Lung (tissue), 12 donors: ENCODE data around the gene MYH11. TPM values are rescaled to one million over a fixed set of nuclear protein-coding genes. Genes with fewer than 3 reads are reported as not detected.

Source experiments
- ATAC-seq: fragments of 200-7000 bp; cut with Tn5 transposase; one replicate; pipeline ENCODE4 v1.9.1; 2020; ENCODE audit warnings: moderate number of reproducible peaks; ENCODE audit not compliant: insufficient read depth, low FRiP score
- DNase-seq, 3 donors: peaks; one replicate each; pipeline ENCODE4 v3.0.0-alpha.2; 2013 to 2017
- H3K27ac ChIP-seq, 2 donors: one replicate each; pipeline ENCODE4 v1.5.1; 2013; ENCODE audit warnings: mild to moderate bottlenecking in 2 of 2, moderate library complexity in 2 of 2, control low read depth in 1 of 2, inconsistent platforms in 1 of 2, low read depth in 1 of 2, low read length in 1 of 2
- H3K27me3 ChIP-seq, 3 donors: one replicate each; pipeline ENCODE4 v1.5.1; 2013; ENCODE audit warnings: low read length in 2 of 3; ENCODE audit not compliant: control insufficient read depth in 3 of 3, insufficient read depth in 3 of 3
- H3K36me3 ChIP-seq, 4 donors: one replicate each; pipeline ENCODE4 v1.5.1; 2013; ENCODE audit warnings: low read length in 4 of 4, mild to moderate bottlenecking in 1 of 4, moderate library complexity in 1 of 4; ENCODE audit not compliant: control insufficient read depth in 4 of 4, insufficient read depth in 4 of 4
- H3K4me1 ChIP-seq, 5 donors: one replicate each; pipeline ENCODE4 v1.5.1; 2013; ENCODE audit warnings: low read length in 5 of 5, mild to moderate bottlenecking in 2 of 5, moderate library complexity in 1 of 5; ENCODE audit not compliant: control insufficient read depth in 5 of 5, insufficient read depth in 5 of 5
- H3K4me3 ChIP-seq: one replicate; pipeline ENCODE4 v1.5.1; 2013; ENCODE audit warnings: mild to moderate bottlenecking, control low read depth, moderate library complexity
- H3K9ac ChIP-seq, 2 donors: one replicate each; pipeline ENCODE4 v1.5.1; 2013; ENCODE audit warnings: low read length in 2 of 2, control low read depth in 1 of 2; ENCODE audit not compliant: insufficient read depth in 1 of 2
- H3K9me3 ChIP-seq, 4 donors: one replicate each; pipeline ENCODE4 v1.5.1; 2013; ENCODE audit warnings: low read length in 3 of 4, mild to moderate bottlenecking in 1 of 4, moderate library complexity in 1 of 4; ENCODE audit not compliant: control insufficient read depth in 4 of 4, insufficient read depth in 3 of 4
- CTCF ChIP-seq: IDR thresholded peaks from 2 replicates; pipeline ENCODE4 v1.5.1; 2012; ENCODE audit warnings: mild to moderate bottlenecking; ENCODE audit errors: control extremely low read depth, extremely low read depth
- WGBS, 2 donors: extraction: QIAGEN DNeasy Blood & Tissue Kit; methylation state at CpG; one replicate each; pipeline ENCODE4 v1.1.7; 2013; 5-methylcytosine and 5-hydroxymethylcytosine counted together
- polyA plus RNA-seq, 2 donors: library from polyadenylated mRNA; stranded (reverse); fragments of 200-250 nt; gene quantifications; one replicate each; pipeline ENCODE4 v1.2.1, GENCODE V29; 2013
- total RNA-seq, 2 donors: library from RNA; depleted of rRNA in 1 of 2; stranded (reverse); fragments of >200 nt in 1 of 2; gene quantifications; one replicate each; pipeline ENCODE4 v1.2.1, GENCODE V29; 2014 to 2021
- donor health status: control.
- donor health status: control.
- donor health status: Bipolar disorder and iron deficiency.
- donor health status: healthy.
- donor health status: DM: yes; HTN: yes; CAD: no.

MYH11 gene
- total and polyA plus RNA-seq, 4 donors = 25.7 to 146 (median 55.0) TPM

- no peak for ATAC-seq
- H3K9me3 ChIP-seq = no peaks in the 10 kb centered on the region
- H3K27ac ChIP-seq = no peak overlapping the region
- no peak overlapping the region for H3K4me3 ChIP-seq
- DNase-seq = no peak
- WGBS, 2 donors = 94 to 96% methylated on average over 8 of the region's 8 CpGs
- H3K27me3 ChIP-seq = no peaks in the 10 kb centered on the region
- H3K9ac ChIP-seq = no peak overlapping the region
- no peaks in the 10 kb centered on the region for H3K36me3 ChIP-seq
- no peaks in the 10 kb centered on the region for H3K4me1 ChIP-seq
- no peak for TF ChIP-seq CTCF
Measured at GRCh38 chr16:15779664-15780351, 77.0 kb downstream of the MYH11 start.

GRCh38 chr16:15778999-15779614, 77.7 kb downstream of the MYH11 start:
- H3K27me3 ChIP-seq = no peaks in the 10 kb centered on the region
- 91% methylated on average over 6 of the region's 6 CpGs for WGBS, 2 donors
- no peak for ATAC-seq

GRCh38 chr16:15778204-15778743, 78.6 kb downstream of the MYH11 start:
- Histone ChIP-seq H3K4me3 (no peak overlapping the region), H3K9me3 (no peaks in the 10 kb centered on the region), H3K27me3 (no peaks in the 10 kb centered on the region), H3K4me1 (no peaks in the 10 kb centered on the region), H3K36me3 (no peaks in the 10 kb centered on the region), H3K27ac (no peak overlapping the region), H3K9ac (no peak overlapping the region)
- WGBS, 2 donors = 89 to 93% methylated on average over 8 of the region's 8 CpGs
- TF ChIP-seq CTCF = no peak
- ATAC-seq = no peak
- no peak for DNase-seq

More at GRCh38 chr16:15778999-15779614, 77.7 kb downstream of the MYH11 start:
- Histone ChIP-seq H3K27ac (no peak overlapping the region), H3K36me3 (no peaks in the 10 kb centered on the region), H3K4me3 (no peak overlapping the region), H3K9ac (no peak overlapping the region), H3K9me3 (no peaks in the 10 kb centered on the region), H3K4me1 (no peaks in the 10 kb centered on the region)
- no peak for DNase-seq
- no peak for TF ChIP-seq CTCF
